Activated B cell treated with CpG ODN at 0.5 μM for 24 hours (primary cell): ENCODE measurements around the gene MRPS23. TPM values are rescaled to one million over a fixed set of nuclear protein-coding genes. Genes with fewer than 3 reads are reported as not detected.

ENCODE experiments used
- ATAC-seq: fragments of 200-7000 bp; cut with Tn5 transposase; one replicate; pipeline ENCODE4 v1.10.0; 2021; ENCODE audit warnings: low read depth, mild to moderate bottlenecking, moderate library complexity
- CTCF ChIA-PET: fragments of 350-600 bp; sonication (Branson Sonifier 250); formaldehyde crosslinking; loops from one replicate; lab custom pipeline; 2021; ENCODE audit warnings: antibody characterized with exemption; lab: Charles Lee
- POLR2A ChIA-PET: fragments of 350-600 bp; sonication (Branson Sonifier 250); formaldehyde crosslinking; loops from one replicate; lab custom pipeline; 2021; ENCODE audit warnings: antibody characterized with exemption; lab: Charles Lee
- DNase-seq: peaks from one replicate; pipeline ENCODE4 v3.0.0; 2022
- H3K27ac Mint-ChIP-seq: one replicate; pipeline ENCODE4 v1.8.0; 2020; ENCODE audit warnings: mixed read lengths
- H3K27me3 Mint-ChIP-seq: one replicate; pipeline ENCODE4 v1.8.0; 2021; ENCODE audit warnings: mixed read lengths
- H3K36me3 Mint-ChIP-seq: one replicate; pipeline ENCODE4 v1.8.0; 2021; ENCODE audit warnings: low read depth, mixed read lengths
- H3K4me1 Mint-ChIP-seq: one replicate; pipeline ENCODE4 v1.8.0; 2021; ENCODE audit warnings: mixed read lengths
- H3K4me3 Mint-ChIP-seq: one replicate; pipeline ENCODE4 v1.8.0; 2020; ENCODE audit warnings: mild to moderate bottlenecking, mixed read lengths
- H3K9me3 Mint-ChIP-seq: one replicate; pipeline ENCODE4 v1.8.0; 2020; ENCODE audit warnings: mixed read lengths
- intact Hi-C: fragments of 100-400 bp; cut with micrococcal nuclease; formaldehyde crosslinking; loops from one replicate; pipeline ENCODE4 v1.15.1; 2024
- total RNA-seq: library from RNA; stranded (reverse); gene quantifications from 2 replicates; pipeline ENCODE4 v1.2.3, GENCODE V29; 2022
- TF ChIP-seq, protein P1 (sequence below): fragments of 200-600 bp; IDR thresholded peaks from one replicate; pipeline ENCODE4 v1.8.0; 2022; ENCODE audit warnings: antibody characterized with exemption, mild to moderate bottlenecking

Gene MRPS23
- total RNA-seq, 1 donor from 2014 or later: 37.9 TPM

DNA sequence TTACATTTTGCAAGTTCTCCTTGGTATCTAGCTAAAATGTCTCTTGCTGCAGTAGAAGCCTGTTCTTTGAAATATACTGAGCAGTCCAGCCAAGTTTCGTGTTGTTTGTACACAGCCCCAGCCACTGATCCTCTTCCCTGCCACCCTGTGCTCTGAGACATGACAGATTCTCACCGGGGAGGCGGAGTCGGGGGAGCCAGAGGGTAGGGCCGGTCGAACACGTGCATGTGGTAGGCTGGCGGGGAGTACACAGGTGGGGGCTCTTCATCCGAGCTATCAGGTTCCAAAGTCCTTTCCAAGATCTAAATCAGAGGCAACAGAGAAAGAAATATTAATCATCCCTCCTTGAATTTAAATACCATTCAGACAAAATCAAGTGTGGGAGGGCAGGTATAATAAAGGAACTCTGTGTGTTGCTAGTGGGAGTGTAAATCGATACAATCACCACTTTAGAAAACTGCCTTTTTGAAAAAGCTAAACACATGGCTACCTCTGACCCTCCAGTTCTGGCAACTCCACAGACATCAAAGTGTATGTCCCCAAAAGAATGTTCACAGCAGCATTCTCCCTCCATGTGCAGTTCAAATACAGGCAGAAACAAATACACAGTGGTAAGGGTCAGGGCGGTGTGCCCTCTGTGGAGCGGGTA lies 29.7 kb upstream of the MRPS23 start:
- H3K4me1 Mint-ChIP-seq: peaks cover 6% of the 10 kb centered on the region
- CTCF ChIA-PET: no interaction called here
- no peak overlapping the region for H3K27ac Mint-ChIP-seq
- peaks cover 47% of the 10 kb centered on the region for H3K27me3 Mint-ChIP-seq
- POLR2A ChIA-PET: no interaction called here
- TF ChIP-seq, protein P1, sequence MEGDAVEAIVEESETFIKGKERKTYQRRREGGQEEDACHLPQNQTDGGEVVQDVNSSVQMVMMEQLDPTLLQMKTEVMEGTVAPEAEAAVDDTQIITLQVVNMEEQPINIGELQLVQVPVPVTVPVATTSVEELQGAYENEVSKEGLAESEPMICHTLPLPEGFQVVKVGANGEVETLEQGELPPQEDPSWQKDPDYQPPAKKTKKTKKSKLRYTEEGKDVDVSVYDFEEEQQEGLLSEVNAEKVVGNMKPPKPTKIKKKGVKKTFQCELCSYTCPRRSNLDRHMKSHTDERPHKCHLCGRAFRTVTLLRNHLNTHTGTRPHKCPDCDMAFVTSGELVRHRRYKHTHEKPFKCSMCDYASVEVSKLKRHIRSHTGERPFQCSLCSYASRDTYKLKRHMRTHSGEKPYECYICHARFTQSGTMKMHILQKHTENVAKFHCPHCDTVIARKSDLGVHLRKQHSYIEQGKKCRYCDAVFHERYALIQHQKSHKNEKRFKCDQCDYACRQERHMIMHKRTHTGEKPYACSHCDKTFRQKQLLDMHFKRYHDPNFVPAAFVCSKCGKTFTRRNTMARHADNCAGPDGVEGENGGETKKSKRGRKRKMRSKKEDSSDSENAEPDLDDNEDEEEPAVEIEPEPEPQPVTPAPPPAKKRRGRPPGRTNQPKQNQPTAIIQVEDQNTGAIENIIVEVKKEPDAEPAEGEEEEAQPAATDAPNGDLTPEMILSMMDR: no peak
- intact Hi-C loops: no loop called here
- H3K9me3 Mint-ChIP-seq: no peaks in the 10 kb centered on the region
- H3K36me3 Mint-ChIP-seq: no peaks in the 10 kb centered on the region
- no peak for DNase-seq
- no peak for ATAC-seq
- H3K4me3 Mint-ChIP-seq: no peak overlapping the region

DNA sequence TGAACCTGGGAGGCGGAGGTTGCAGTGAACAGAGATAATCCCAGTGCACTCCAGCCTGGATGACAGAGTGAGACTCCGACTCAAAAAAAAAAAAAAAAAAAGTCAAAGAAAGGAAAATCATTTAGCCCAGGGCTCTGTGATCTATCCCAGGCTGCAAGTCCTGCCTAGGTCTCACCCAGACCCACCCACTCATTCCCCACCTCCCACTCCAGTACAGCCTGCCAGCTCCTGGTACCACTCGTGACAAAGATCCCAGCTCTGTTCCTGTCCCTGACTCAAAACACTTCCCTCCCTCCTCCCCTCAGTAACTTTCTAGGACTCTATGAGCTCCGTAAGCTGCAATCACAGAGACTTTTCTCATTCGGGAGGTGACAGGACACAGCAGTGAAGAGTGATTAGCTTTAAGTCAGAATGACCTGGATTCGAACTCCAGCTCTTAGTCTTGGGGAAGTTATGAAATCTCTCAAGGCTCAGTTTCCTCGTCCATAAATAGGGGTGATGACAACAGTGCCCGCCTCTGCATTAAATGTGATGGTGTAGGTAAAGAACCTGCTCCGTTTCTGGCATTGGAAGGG lies 28.0 kb upstream of the MRPS23 start:
- Mint-ChIP-seq H3K9me3 (no peaks in the 10 kb centered on the region), H3K36me3 (no peaks in the 10 kb centered on the region), H3K4me1 (peaks cover 16% of the 10 kb centered on the region), H3K4me3 (no peak overlapping the region), H3K27ac (no peak overlapping the region), H3K27me3 (peaks cover 55% of the 10 kb centered on the region)
- no peak for DNase-seq
- ATAC-seq: no peak
- ChIA-PET POLR2A (interaction anchor here (0.5 to 1.2 kb wide), 4 partner anchors 25 to 132 kb away, joined by 3 to 7 read pairs (median 3); partner anchors contain the start of gene MRPS23), CTCF (interaction anchor here (0.8 to 1.5 kb wide), 2 partner anchors 9 to 15 kb away, joined by 3 read pairs; no protein-coding TSS in a partner anchor)
- intact Hi-C loops: no loop called here
- TF ChIP-seq, protein P1: no peak

DNA sequence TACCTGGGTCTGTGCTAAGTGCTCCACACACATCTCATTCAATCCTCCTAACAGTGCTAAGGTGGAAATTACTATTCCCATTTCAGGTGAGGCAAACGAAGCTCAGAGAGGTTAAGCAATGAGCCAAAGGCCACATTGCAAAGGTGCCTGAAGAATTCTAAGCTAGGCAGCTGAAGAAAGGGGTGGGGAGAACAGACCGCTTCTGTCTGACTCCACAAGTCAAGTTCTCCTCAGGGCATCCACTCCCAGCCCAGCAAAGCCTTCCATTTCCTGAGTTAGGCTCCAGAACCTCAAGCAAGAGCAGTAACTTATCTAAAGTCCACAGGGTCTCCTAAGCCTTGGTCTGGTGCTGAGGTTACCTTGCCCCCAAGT lies 27.0 kb upstream of the MRPS23 start:
- Mint-ChIP-seq H3K4me1 (peaks cover 20% of the 10 kb centered on the region), H3K4me3 (no peak overlapping the region), H3K27me3 (peaks cover 63% of the 10 kb centered on the region), H3K27ac (no peak overlapping the region), H3K9me3 (no peaks in the 10 kb centered on the region), H3K36me3 (no peaks in the 10 kb centered on the region)
- intact Hi-C loops: no loop called here
- ATAC-seq (no peak), DNase-seq (no peak)
- TF ChIP-seq, protein P1: no peak
- CTCF ChIA-PET: no interaction called here
- POLR2A ChIA-PET: no interaction called here

DNA sequence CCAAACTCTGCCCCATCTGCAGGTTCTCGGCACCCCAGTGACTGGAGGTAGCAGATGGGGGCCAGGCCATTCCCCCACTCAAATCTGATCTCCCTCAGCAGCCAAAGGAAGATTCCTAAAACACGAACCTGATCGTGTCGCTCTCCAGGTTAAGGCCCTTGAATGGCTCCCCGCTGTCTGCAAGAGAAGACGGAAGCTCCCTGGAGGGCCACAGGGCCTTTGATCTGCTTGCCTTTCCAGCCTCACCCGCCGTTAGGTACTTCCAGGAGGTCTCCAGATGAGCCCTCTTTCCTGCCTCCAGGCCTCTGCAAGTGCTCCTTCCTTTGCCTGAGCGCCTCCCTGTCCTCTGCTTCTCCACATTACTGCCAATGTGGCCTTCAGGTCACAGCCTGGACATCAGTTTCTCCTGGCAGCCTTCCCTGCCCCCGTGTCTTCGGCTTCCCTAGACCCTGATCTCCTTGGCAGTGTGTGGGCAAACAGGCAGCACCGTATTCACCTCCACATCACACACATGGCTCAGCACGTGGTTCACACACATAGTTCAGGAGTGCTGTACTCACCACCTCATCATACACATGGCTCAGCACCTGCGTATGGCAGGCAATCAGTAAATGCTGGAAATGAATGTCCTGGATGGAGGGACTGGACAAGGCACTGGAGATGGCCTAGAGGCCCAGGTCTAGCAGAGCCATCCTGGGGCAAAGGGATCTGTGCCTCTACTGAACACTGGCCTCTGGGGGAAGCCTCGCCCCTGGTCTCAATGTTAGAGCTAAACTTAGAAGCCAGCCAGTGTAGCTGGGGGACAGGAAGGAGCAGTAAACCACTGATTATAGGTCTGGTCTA lies 26.4 kb upstream of the MRPS23 start:
- no peak overlapping the region for H3K27ac Mint-ChIP-seq
- peaks cover 63% of the 10 kb centered on the region for H3K27me3 Mint-ChIP-seq
- TF ChIP-seq, protein P1: no peak
- POLR2A ChIA-PET: no interaction called here
- H3K4me1 Mint-ChIP-seq: peaks cover 20% of the 10 kb centered on the region
- intact Hi-C loops: no loop called here
- CTCF ChIA-PET: no interaction called here
- H3K9me3 Mint-ChIP-seq: no peaks in the 10 kb centered on the region
- no peak overlapping the region for H3K4me3 Mint-ChIP-seq
- DNase-seq (no peak), ATAC-seq (no peak)
- no peaks in the 10 kb centered on the region for H3K36me3 Mint-ChIP-seq
